ENCODE results near the gene ELP5. TPM values are rescaled to one million over a fixed set of nuclear protein-coding genes. Genes with fewer than 3 reads are reported as not detected.
A peak's percentile ranks its signal among the peaks of the same experiment; 100 is the strongest.

Gene ELP5
- total RNA-seq, 2 experiments from 2014 or later = 52.4 to 53.5 TPM

GRCh38 chr17:7220593-7221277 is 31.3 kb upstream of the ELP5 start:
- H3K4me1 Mint-ChIP-seq (ENCODE audit: low read depth) = peaks cover 47% of the 10 kb centered on the region
- CTCF ChIA-PET = interaction anchor here (0.6 to 3.4 kb wide), 14 partner anchors 10 to 177 kb away, joined by 3 to 16 read pairs (median 4); partner anchors contain the start of genes DVL2, GABARAP, PHF23 and SLC16A11

GRCh38 chr17:7221278-7222092 is 30.5 kb upstream of the ELP5 start:
- H3K4me3 Mint-ChIP-seq = no peak overlapping the region
- peaks cover 18% of the 10 kb centered on the region for H3K36me3 Mint-ChIP-seq (ENCODE audit: low read depth)
- peak overlapping the region; percentile 61 for H3K27ac Mint-ChIP-seq
- DNase-seq = no peak
- intact Hi-C loops (cut with micrococcal nuclease) = loop anchor here (1.0 kb wide), 3 partner anchors 31 to 75 kb away; partner anchors contain the start of gene ELP5
- H3K4me1 Mint-ChIP-seq (ENCODE audit: low read depth) = peaks cover 40% of the 10 kb centered on the region
- CTCF ChIA-PET = interaction anchor here (0.5 to 3.4 kb wide), 14 partner anchors 11 to 747 kb away, joined by 3 to 16 read pairs (median 4); partner anchors contain the start of genes DVL2, GABARAP, PHF23 and SLC16A11
- H3K9me3 Mint-ChIP-seq = no peaks in the 10 kb centered on the region
- no peaks in the 10 kb centered on the region for H3K27me3 Mint-ChIP-seq (ENCODE audit: low read depth)

More at GRCh38 chr17:7220593-7221277, 31.3 kb upstream of the ELP5 start:
- peak overlapping the region; percentile 94 for H3K4me3 Mint-ChIP-seq
- peak overlapping the region; percentile 83 for H3K27ac Mint-ChIP-seq
- H3K27me3 Mint-ChIP-seq (ENCODE audit: low read depth) = no peaks in the 10 kb centered on the region
- intact Hi-C loops (cut with micrococcal nuclease) = loop anchor here (1.0 kb wide), 3 partner anchors 32 to 76 kb away; partner anchors contain the start of gene ELP5
- no peaks in the 10 kb centered on the region for H3K9me3 Mint-ChIP-seq
- H3K36me3 Mint-ChIP-seq (ENCODE audit: low read depth) = peaks cover 16% of the 10 kb centered on the region
- peak; percentile 85 for DNase-seq

GRCh38 chr17:7222093-7222971 is 29.7 kb upstream of the ELP5 start:
- DNase-seq = no peak
- H3K4me1 Mint-ChIP-seq (ENCODE audit: low read depth) = peaks cover 36% of the 10 kb centered on the region
- no peaks in the 10 kb centered on the region for H3K27me3 Mint-ChIP-seq (ENCODE audit: low read depth)
- H3K4me3 Mint-ChIP-seq = no peak overlapping the region
- H3K9me3 Mint-ChIP-seq = no peaks in the 10 kb centered on the region
- CTCF ChIA-PET = interaction anchor here (0.5 to 3.4 kb wide), 4 partner anchors 10 to 746 kb away, joined by 3 to 15 read pairs (median 3); partner anchors contain the start of gene DVL2
- intact Hi-C loops (cut with micrococcal nuclease) = no loop called here
- peaks cover 20% of the 10 kb centered on the region for H3K36me3 Mint-ChIP-seq (ENCODE audit: low read depth)
- H3K27ac Mint-ChIP-seq = no peak overlapping the region

GRCh38 chr17:7222972-7223292 is 29.1 kb upstream of the ELP5 start:
- Mint-ChIP-seq H3K36me3 (ENCODE audit: low read depth) (peaks cover 20% of the 10 kb centered on the region), H3K4me1 (ENCODE audit: low read depth) (peaks cover 33% of the 10 kb centered on the region), H3K27ac (no peak overlapping the region), H3K4me3 (no peak overlapping the region), H3K9me3 (no peaks in the 10 kb centered on the region), H3K27me3 (ENCODE audit: low read depth) (no peaks in the 10 kb centered on the region)
- intact Hi-C loops (cut with micrococcal nuclease) = no loop called here
- CTCF ChIA-PET = interaction anchor here (1.2 to 3.4 kb wide), 2 partner anchors 10 to 16 kb away, joined by 3 to 15 read pairs; partner anchors contain the start of gene PHF23
- no peak for DNase-seq

DNA sequence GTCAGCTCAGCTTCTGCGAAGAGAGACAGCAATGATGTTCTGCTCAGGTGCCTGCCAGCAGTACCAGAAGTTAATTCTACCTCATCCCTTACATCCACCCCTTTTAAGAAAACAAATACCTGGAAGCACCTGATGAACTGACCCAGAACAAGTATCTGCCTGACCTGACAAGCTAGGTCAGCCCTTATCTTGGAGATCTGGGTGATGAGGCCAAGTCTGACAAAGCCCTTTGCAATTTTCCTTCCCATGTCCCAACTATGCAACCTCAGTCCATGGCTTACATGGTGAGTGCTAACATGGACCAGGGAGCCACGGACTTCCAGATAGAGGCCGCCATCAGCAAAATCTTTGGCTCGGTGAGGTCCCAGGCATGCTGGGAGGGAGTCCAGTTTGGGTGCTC is 28.6 kb upstream of the ELP5 start:
- H3K4me1 Mint-ChIP-seq (ENCODE audit: low read depth) = peaks cover 33% of the 10 kb centered on the region
- CTCF ChIA-PET = interaction anchor here (1.2 kb wide), 1 partner anchor 16 kb away, joined by 3 read pairs; the partner anchor contains the start of gene PHF23
- no peaks in the 10 kb centered on the region for H3K27me3 Mint-ChIP-seq (ENCODE audit: low read depth)
- no peaks in the 10 kb centered on the region for H3K9me3 Mint-ChIP-seq
- DNase-seq = no peak
- intact Hi-C loops (cut with micrococcal nuclease) = no loop called here
- peaks cover 23% of the 10 kb centered on the region for H3K36me3 Mint-ChIP-seq (ENCODE audit: low read depth)
- no peak overlapping the region for H3K27ac Mint-ChIP-seq
- H3K4me3 Mint-ChIP-seq = no peak overlapping the region

GRCh38 chr17:7224110-7224509 is 27.9 kb upstream of the ELP5 start:
- intact Hi-C loops (cut with micrococcal nuclease) = no loop called here

DNA sequence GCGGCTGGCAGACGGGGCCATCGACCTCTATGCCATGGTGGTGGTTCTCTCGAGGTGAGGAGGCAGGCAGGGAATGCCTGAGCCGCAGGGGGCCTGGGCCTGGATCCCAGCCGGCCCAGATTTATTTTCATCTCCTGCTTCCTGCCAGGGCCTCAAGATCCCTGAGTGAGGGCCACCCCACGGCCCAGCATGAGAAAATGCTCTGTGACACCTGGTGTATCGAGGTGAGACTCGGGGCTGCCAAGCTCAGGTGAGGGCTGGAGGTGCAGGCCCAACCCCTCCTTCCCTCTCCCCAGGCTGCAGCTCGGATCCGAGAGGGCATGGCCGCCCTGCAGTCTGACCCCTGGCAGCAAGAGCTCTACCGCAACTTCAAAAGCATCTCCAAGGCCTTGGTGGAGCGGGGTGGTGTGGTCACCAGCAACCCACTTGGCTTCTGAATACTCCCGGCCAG is 27.3 kb upstream of the ELP5 start:
- CTCF ChIA-PET = no interaction called here

More at GRCh38 chr17:7224110-7224509, 27.9 kb upstream of the ELP5 start:
- Mint-ChIP-seq H3K27me3 (ENCODE audit: low read depth) (no peaks in the 10 kb centered on the region), H3K9me3 (no peaks in the 10 kb centered on the region), H3K36me3 (ENCODE audit: low read depth) (peaks cover 25% of the 10 kb centered on the region), H3K27ac (no peak overlapping the region), H3K4me1 (ENCODE audit: low read depth) (peaks cover 28% of the 10 kb centered on the region), H3K4me3 (no peak overlapping the region)
- CTCF ChIA-PET = interaction anchor here (1.2 kb wide), 1 partner anchor 15 kb away, joined by 3 read pairs; the partner anchor contains the start of gene PHF23
- DNase-seq = no peak

DNA sequence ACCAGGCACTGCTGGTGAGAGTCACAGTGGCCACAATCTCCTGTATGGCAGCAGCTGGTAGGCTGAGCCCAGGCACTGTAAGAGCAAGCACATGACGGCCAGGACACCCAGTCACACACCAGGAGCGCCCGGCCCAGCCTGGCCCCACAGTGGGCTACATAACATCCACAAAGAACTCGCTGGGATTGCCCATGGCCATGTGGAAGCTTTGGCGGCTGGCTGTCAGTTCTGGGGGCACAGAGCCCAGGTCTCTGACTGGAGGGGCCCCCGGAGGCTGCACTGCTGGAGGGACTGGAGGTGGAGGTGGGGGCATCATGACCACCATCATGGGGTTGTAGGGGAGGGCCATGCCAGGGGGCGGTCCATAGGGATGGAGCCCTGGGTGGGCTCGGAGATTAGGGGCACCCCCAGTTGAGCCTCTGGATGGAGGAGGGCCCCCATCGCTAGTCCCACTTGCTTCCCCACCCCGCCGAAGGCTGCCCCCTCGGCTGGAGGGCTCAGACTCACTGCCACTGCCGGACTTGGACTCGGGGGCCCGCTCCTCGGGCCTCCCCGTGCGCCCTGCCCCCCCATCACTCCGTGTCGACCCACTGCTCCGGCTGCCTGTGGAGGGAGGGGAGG is 26.2 kb upstream of the ELP5 start:
- CTCF ChIA-PET = no interaction called here
- no peak overlapping the region for H3K27ac Mint-ChIP-seq
- peaks cover 26% of the 10 kb centered on the region for H3K36me3 Mint-ChIP-seq (ENCODE audit: low read depth)
- intact Hi-C loops (cut with micrococcal nuclease) = no loop called here
- no peaks in the 10 kb centered on the region for H3K9me3 Mint-ChIP-seq
- peaks cover 20% of the 10 kb centered on the region for H3K4me1 Mint-ChIP-seq (ENCODE audit: low read depth)
- no peak for DNase-seq
- H3K4me3 Mint-ChIP-seq = no peak overlapping the region
- no peaks in the 10 kb centered on the region for H3K27me3 Mint-ChIP-seq (ENCODE audit: low read depth)

More for the DNA sequence above, 27.3 kb upstream of the ELP5 start:
- DNase-seq = no peak
- peaks cover 24% of the 10 kb centered on the region for H3K4me1 Mint-ChIP-seq (ENCODE audit: low read depth)
- H3K27ac Mint-ChIP-seq = no peak overlapping the region
- H3K9me3 Mint-ChIP-seq = no peaks in the 10 kb centered on the region
- peaks cover 25% of the 10 kb centered on the region for H3K36me3 Mint-ChIP-seq (ENCODE audit: low read depth)
- intact Hi-C loops (cut with micrococcal nuclease) = no loop called here
- no peak overlapping the region for H3K4me3 Mint-ChIP-seq
- no peaks in the 10 kb centered on the region for H3K27me3 Mint-ChIP-seq (ENCODE audit: low read depth)

- no peak for DNase-seq
- CTCF ChIA-PET = no interaction called here
- intact Hi-C loops (cut with micrococcal nuclease) = no loop called here
- no peaks in the 10 kb centered on the region for H3K27me3 Mint-ChIP-seq (ENCODE audit: low read depth)
- no peak overlapping the region for H3K27ac Mint-ChIP-seq
- H3K36me3 Mint-ChIP-seq (ENCODE audit: low read depth) = peaks cover 21% of the 10 kb centered on the region
- H3K4me3 Mint-ChIP-seq = no peak overlapping the region
- no peaks in the 10 kb centered on the region for H3K9me3 Mint-ChIP-seq
- H3K4me1 Mint-ChIP-seq (ENCODE audit: low read depth) = peaks cover 16% of the 10 kb centered on the region
Observed at GRCh38 chr17:7226721-7227710, 25.0 kb upstream of the ELP5 start.

DNA sequence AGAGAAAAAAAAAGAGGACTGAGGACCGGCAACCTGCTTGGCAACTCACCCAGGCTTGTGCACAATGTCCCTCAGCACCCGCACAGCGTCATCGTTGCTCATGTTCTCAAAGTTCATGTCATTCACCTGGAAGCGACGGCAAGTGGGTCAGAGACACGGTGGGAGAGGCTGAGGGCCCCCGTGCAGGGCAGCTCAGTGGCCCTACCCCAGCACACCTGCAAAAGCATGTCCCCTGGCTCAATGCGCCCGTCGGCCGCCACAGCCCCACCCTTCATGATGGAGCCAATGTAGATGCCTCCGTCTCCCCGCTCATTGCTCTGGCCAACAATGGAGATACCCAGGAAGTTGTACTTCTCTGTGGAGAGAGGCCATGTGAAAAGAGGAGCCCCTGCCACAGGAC is 23.1 kb upstream of the ELP5 start:
- CTCF ChIA-PET = no interaction called here
- H3K4me3 Mint-ChIP-seq = no peak overlapping the region
- no peaks in the 10 kb centered on the region for H3K9me3 Mint-ChIP-seq
- no peaks in the 10 kb centered on the region for H3K27me3 Mint-ChIP-seq (ENCODE audit: low read depth)
- intact Hi-C loops (cut with micrococcal nuclease) = no loop called here
- no peak overlapping the region for H3K27ac Mint-ChIP-seq
- peaks cover 30% of the 10 kb centered on the region for H3K4me1 Mint-ChIP-seq (ENCODE audit: low read depth)
- H3K36me3 Mint-ChIP-seq (ENCODE audit: low read depth) = peaks cover 14% of the 10 kb centered on the region
- DNase-seq = no peak
